Measurements from ENCODE around the gene RASSF6.

Gene RASSF6

DNA sequence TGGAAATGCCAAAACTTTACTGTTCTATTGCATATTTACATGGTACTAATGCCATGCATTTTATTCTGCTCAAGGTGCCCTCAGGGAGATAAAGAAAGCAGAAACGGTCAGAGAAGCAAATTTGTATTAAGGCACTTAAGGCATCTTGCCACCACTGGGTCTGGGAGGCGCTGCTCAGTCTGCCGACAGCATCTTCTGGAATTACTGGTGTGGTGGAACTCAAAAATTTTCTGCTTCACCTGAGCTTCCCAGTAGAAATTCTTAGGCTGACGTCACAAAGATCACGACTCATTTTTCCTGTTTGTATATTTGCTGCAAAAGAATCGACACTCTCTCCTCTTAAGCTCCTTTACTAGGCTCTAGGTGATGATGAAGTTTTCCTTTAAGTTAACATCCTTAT, 3.0 kb downstream of the RASSF6 start:
- TF ChIP-seq MYC (IDR thresholded peaks at IDR 0.05; ENCODE audit: low read depth, low read length): no peak
- TF ChIP-seq POLR2A (IDR thresholded peaks at IDR 0.05; ENCODE audit: extremely low read depth, insufficient read length): no peak
- no peak for TF ChIP-seq CTCF (IDR thresholded peaks at IDR 0.05; ENCODE audit: low read depth, low read length)
- no peak for TF ChIP-seq MAX (IDR thresholded peaks at IDR 0.05; ENCODE audit: low read depth, low read length)
- H3K4me3 ChIP-seq (ENCODE audit: low read depth, low read length): no peak overlapping the region
- no peak for DNase-seq (ENCODE audit: low read depth)

DNA sequence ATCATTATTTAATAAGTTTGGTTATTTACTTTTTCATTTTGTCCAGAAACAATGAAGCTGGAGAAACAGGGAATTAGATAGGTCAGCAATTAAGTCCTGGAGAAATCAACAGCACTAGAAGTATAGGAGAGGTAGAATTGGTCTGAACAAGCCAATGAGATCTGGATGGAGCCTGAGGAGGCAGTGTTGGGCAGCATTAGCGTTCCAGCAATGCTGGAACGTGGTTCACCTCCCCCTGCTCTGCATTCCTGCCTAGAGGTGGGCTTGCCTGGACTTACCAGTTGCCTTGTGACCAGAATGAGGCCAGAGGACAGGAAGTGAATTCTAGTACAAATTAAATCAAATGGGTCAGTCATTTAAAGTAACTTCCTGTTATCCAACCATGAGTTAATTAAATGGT, 4.6 kb downstream of the RASSF6 start:
- TF ChIP-seq POLR2A (IDR thresholded peaks at IDR 0.05; ENCODE audit: extremely low read depth, insufficient read length) (no peak), MYC (IDR thresholded peaks at IDR 0.05; ENCODE audit: low read depth, low read length) (no peak), CTCF (IDR thresholded peaks at IDR 0.05; ENCODE audit: low read depth, low read length) (no peak), MAX (IDR thresholded peaks at IDR 0.05; ENCODE audit: low read depth, low read length) (no peak)
- DNase-seq (ENCODE audit: low read depth): no peak
- H3K4me3 ChIP-seq (ENCODE audit: low read depth, low read length): no peak overlapping the region

DNA sequence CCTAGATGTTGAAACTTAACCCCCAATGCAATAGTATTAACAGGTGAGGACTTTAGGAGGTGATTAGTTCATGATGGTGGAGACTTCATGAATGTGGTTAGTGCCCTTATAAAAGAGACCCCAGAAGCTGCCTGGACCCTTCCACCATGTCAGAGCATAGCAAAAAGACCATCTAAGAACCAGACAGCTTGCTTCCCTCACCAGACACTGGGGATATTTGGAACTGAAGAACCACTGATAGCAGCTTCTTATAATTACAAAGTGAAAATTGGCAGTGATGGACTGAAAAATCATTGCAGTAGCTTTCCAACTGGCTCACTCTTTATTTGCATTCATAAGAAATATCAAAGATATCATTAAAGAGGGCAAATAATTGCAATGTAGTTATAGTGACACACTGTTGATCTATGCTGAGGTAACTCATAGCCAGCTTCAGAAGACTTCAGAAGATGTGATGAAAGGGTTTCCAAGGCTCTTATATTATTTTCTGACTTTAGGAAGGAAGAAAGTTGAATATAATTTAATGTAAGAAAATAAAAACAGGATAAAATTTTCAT, 5.8 kb downstream of the RASSF6 start:
- TF ChIP-seq POLR2A (IDR thresholded peaks at IDR 0.05; ENCODE audit: extremely low read depth, insufficient read length) (no peak), MAX (IDR thresholded peaks at IDR 0.05; ENCODE audit: low read depth, low read length) (no peak), CTCF (IDR thresholded peaks at IDR 0.05; ENCODE audit: low read depth, low read length) (no peak)
- no peak overlapping the region for H3K4me3 ChIP-seq (ENCODE audit: low read depth, low read length)
- no peak for DNase-seq (ENCODE audit: low read depth)

GRCh38 chr4:73613130-73613529, 7.1 kb downstream of the RASSF6 start:
- DNase-seq (ENCODE audit: low read depth): no peak
- TF ChIP-seq POLR2A (IDR thresholded peaks at IDR 0.05; ENCODE audit: extremely low read depth, insufficient read length): no peak
- no peak for TF ChIP-seq MYC (IDR thresholded peaks at IDR 0.05; ENCODE audit: low read depth, low read length)
- no peak for TF ChIP-seq CTCF (IDR thresholded peaks at IDR 0.05; ENCODE audit: low read depth, low read length)
- TF ChIP-seq MAX (IDR thresholded peaks at IDR 0.05; ENCODE audit: low read depth, low read length): no peak
- no peak overlapping the region for H3K4me3 ChIP-seq (ENCODE audit: low read depth, low read length)

DNA sequence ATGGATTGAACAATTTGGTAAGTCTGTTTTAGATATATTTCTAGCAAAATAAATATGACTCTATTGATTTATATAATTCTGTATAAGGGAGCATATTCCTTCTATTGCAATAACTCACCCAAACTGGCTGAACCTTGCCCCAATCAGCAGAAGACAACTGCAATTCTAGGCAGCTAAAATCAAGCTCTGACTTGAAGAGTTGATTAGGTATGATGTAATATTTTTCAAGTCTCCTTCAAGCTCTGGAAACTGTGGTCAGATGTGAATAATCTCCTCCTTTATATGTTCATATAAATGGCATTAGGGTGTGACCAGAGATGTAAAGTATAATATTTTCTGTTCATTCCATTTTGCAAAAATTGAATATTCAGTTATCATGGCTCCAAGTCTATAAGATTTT, 8.2 kb downstream of the RASSF6 start:
- no peak for DNase-seq (ENCODE audit: low read depth)
- no peak overlapping the region for H3K4me3 ChIP-seq (ENCODE audit: low read depth, low read length)
- TF ChIP-seq POLR2A (IDR thresholded peaks at IDR 0.05; ENCODE audit: extremely low read depth, insufficient read length) (no peak), CTCF (IDR thresholded peaks at IDR 0.05; ENCODE audit: low read depth, low read length) (no peak), MAX (IDR thresholded peaks at IDR 0.05; ENCODE audit: low read depth, low read length) (no peak), MYC (IDR thresholded peaks at IDR 0.05; ENCODE audit: low read depth, low read length) (no peak)

- DNase-seq (ENCODE audit: low read depth): no peak
- H3K4me3 ChIP-seq (ENCODE audit: low read depth, low read length): no peak overlapping the region
- no peak for TF ChIP-seq MAX (IDR thresholded peaks at IDR 0.05; ENCODE audit: low read depth, low read length)
- TF ChIP-seq MYC (IDR thresholded peaks at IDR 0.05; ENCODE audit: low read depth, low read length): no peak
- no peak for TF ChIP-seq POLR2A (IDR thresholded peaks at IDR 0.05; ENCODE audit: extremely low read depth, insufficient read length)
- TF ChIP-seq CTCF (IDR thresholded peaks at IDR 0.05; ENCODE audit: low read depth, low read length): no peak
Measured at GRCh38 chr4:73609706-73610105, 10.5 kb downstream of the RASSF6 start.
